Measurements from ENCODE around the gene PAK5. TPM values are rescaled to one million over a fixed set of nuclear protein-coding genes. Genes with fewer than 3 reads are reported as not detected.

PAK5 gene
- total RNA-seq, 1 experiment from 2014 or later = not detected

DNA sequence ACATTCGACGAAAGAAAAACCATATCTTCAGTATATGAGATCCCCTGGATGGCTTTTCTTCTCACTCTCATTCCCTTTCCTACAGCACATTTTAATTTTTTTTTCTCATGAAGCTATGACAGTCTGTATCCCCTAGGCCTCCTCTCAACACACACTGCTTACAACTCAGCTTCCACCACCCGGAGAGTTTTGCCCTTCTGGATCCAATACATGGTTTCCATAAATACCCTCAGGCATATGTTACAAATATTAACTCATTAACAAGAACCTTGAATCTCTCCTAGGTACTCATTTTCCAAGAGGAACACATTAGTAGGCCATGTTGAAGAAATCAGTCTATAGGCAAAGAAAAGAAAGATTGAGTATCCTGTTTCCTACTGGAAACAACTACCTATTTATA, 44.0 kb downstream of the PAK5 start:
- Histone ChIP-seq H3K9me3 (ENCODE audit: control insufficient read depth in 1 of 2, insufficient read depth in 1 of 2, low read depth in 1 of 2, low read length in 2 of 2) (no peaks in the 10 kb centered on the region), H3K9ac (ENCODE audit: low read length) (no peak overlapping the region), H4K20me1 (ENCODE audit: insufficient read depth) (no peaks in the 10 kb centered on the region; the same call in 1 of the 2 replicates), H3K36me3 (ENCODE audit: control insufficient read depth in 1 of 2, insufficient read depth in 2 of 2, low read length in 2 of 2) (no peaks in the 10 kb centered on the region), H3K27ac (ENCODE audit: low read depth, low read length) (no peak overlapping the region), H2AFZ (ENCODE audit: low read depth, low read length, poor library complexity, severe bottlenecking) (no peak overlapping the region), H3K79me2 (ENCODE audit: insufficient read depth, low read length) (no peaks in the 10 kb centered on the region), H3K4me2 (ENCODE audit: low read length) (no peak overlapping the region), H3K4me1 (ENCODE audit: control insufficient read depth in 1 of 2, insufficient read depth in 2 of 2, low read length in 2 of 2) (no peaks in the 10 kb centered on the region), H3K27me3 (ENCODE audit: insufficient read depth, low read length) (peaks cover 9% of the 10 kb centered on the region; the same call in 1 of the 2 replicates), H3K4me3 (replicated peaks in 1 of 2; ENCODE audit: low read depth in 1 of 2, low read length in 2 of 2) (no peak overlapping the region), H3K9me2 (ENCODE audit: insufficient read depth) (no peaks in the 10 kb centered on the region)
- no peak for DNase-seq (ENCODE audit: low read depth, low spot score)
- no TSS peak for BruUV-seq (replicated peaks)
- POLR2A ChIA-PET = no interaction called here
- TF ChIP-seq TCF7L2 (IDR thresholded peaks at IDR 0.05; ENCODE audit: borderline replicate concordance, extremely low read depth, insufficient read depth, insufficient read length) = no peak
- TF ChIP-seq, protein P1, sequence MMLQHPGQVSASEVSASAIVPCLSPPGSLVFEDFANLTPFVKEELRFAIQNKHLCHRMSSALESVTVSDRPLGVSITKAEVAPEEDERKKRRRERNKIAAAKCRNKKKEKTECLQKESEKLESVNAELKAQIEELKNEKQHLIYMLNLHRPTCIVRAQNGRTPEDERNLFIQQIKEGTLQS (IDR thresholded peaks at IDR 0.05) = no peak
- no peak for TF ChIP-seq POLR2A (IDR thresholded peaks at IDR 0.05; ENCODE audit: borderline replicate concordance, extremely low read depth, insufficient read depth, insufficient read length)
- no peak for TF ChIP-seq JUND (IDR thresholded peaks at IDR 0.05)
- no peak for TF ChIP-seq YY1 (IDR thresholded peaks at IDR 0.05; ENCODE audit: extremely low read depth, insufficient replicate concordance, low read depth, low read length)
- no peak for TF ChIP-seq SIN3A (IDR thresholded peaks at IDR 0.05; ENCODE audit: low read depth)
- TF ChIP-seq CBX3 (IDR thresholded peaks at IDR 0.05; ENCODE audit: low read depth) = no peak
- TF ChIP-seq EZH2 (IDR thresholded peaks at IDR 0.05) = no peak
- TF ChIP-seq CEBPB (IDR thresholded peaks at IDR 0.05; ENCODE audit: low read depth) = no peak
- TF ChIP-seq, protein P2, sequence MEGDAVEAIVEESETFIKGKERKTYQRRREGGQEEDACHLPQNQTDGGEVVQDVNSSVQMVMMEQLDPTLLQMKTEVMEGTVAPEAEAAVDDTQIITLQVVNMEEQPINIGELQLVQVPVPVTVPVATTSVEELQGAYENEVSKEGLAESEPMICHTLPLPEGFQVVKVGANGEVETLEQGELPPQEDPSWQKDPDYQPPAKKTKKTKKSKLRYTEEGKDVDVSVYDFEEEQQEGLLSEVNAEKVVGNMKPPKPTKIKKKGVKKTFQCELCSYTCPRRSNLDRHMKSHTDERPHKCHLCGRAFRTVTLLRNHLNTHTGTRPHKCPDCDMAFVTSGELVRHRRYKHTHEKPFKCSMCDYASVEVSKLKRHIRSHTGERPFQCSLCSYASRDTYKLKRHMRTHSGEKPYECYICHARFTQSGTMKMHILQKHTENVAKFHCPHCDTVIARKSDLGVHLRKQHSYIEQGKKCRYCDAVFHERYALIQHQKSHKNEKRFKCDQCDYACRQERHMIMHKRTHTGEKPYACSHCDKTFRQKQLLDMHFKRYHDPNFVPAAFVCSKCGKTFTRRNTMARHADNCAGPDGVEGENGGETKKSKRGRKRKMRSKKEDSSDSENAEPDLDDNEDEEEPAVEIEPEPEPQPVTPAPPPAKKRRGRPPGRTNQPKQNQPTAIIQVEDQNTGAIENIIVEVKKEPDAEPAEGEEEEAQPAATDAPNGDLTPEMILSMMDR (IDR thresholded peaks at IDR 0.05 in 2 of 3, conservative IDR thresholded peaks at IDR 0.05 in 1 of 3; ENCODE audit: borderline replicate concordance in 1 of 3, insufficient read depth in 1 of 3, low read depth in 2 of 3, low read length in 2 of 3) = no peak
- no peak for ATAC-seq
- RAD21 ChIA-PET (ENCODE audit: low non-redundant PET in 1 of 2, low total read pairs in 2 of 2, uncharacterized antibody in 2 of 2, unreplicated experiment in 2 of 2) = no interaction called here
- CTCF ChIA-PET = no interaction called here
- intact Hi-C loops (cut with micrococcal nuclease) = no loop called here
